Fibroblast of pulmonary artery (primary cell): ENCODE results near the gene PLSCR5.
A peak's percentile ranks its signal among the peaks of the same experiment; 100 is the strongest.

Source experiments
- DNase-seq: peaks from one replicate; pipeline ENCODE4 v3.0.0-alpha.2; 2010; ENCODE audit warnings: low read depth
- H3K4me3 ChIP-seq: replicated peaks from 2 replicates; pipeline ENCODE4 v1.5.1; 2011; ENCODE audit warnings: low read depth, mild to moderate bottlenecking, control low read depth, low read length, moderate library complexity
- CTCF ChIP-seq: IDR thresholded peaks from 2 replicates; pipeline ENCODE4 v1.5.1; 2011; ENCODE audit warnings: mild to moderate bottlenecking, control low read depth, low read length, inconsistent platforms; ENCODE audit errors: missing control alignments

PLSCR5 gene

GRCh38 chr3:146605106-146605505 lies at the start of gene PLSCR5:
TSS of gene PLSCR5 (minus strand) at chr3:146605346. CDS start at chr3:146605212, 134 bp downstream.
- DNase-seq, result no peak
- no peak for TF ChIP-seq CTCF
- H3K4me3 ChIP-seq, result no peak within 1 kb of the TSS

GRCh38 chr3:146653978-146654377 lies 48.8 kb upstream of the PLSCR5 start:
- H3K4me3 ChIP-seq, result no peak overlapping the region
- no peak for DNase-seq
- no peak for TF ChIP-seq CTCF

- DNase-seq, result peak; percentile 4
- no peak for TF ChIP-seq CTCF
Observed at GRCh38 chr3:146650691-146651442, 45.7 kb upstream of the PLSCR5 start.

GRCh38 chr3:146646261-146646660 lies 41.1 kb upstream of the PLSCR5 start:
- no peak for DNase-seq
- no peak for TF ChIP-seq CTCF
- no peak overlapping the region for H3K4me3 ChIP-seq

More at GRCh38 chr3:146650691-146651442, 45.7 kb upstream of the PLSCR5 start:
- H3K4me3 ChIP-seq, result no peak overlapping the region

- no peak overlapping the region for H3K4me3 ChIP-seq
- peak; percentile 70 for DNase-seq
- peak; percentile 58 for TF ChIP-seq CTCF
Observed at GRCh38 chr3:146640955-146641867, 36.1 kb upstream of the PLSCR5 start.

- no peak for DNase-seq
- no peak for TF ChIP-seq CTCF
- H3K4me3 ChIP-seq, result no peak overlapping the region
Observed at GRCh38 chr3:146640361-146640760, 35.2 kb upstream of the PLSCR5 start.
